Cardiac muscle cell (in vitro differentiated cells and primary cell): Measurements from ENCODE around the gene TSR2. TPM values are rescaled to one million over a fixed set of nuclear protein-coding genes. Genes with fewer than 3 reads are reported as not detected.

Experiments used
- DNase-seq, 2 donors: peaks; one replicate each; pipeline versions ENCODE4 v3.0.0 to v3.0.0-alpha.2; 2010 to 2017; ENCODE audit warnings: low read depth in 1 of 2, low spot score in 1 of 2
- H3K27ac ChIP-seq: fragments of 200-600 bp; sonication (generic); 2 replicates; pipeline ENCODE4 v1.5.1; 2016
- H3K27me3 ChIP-seq: fragments of 200-600 bp; sonication (generic); 2 replicates; pipeline ENCODE4 v1.6.0; 2016; ENCODE audit warnings: control low read depth
- H3K36me3 ChIP-seq: fragments of 200-600 bp; sonication (generic); 2 replicates; pipeline ENCODE4 v1.5.1; 2016; ENCODE audit warnings: control low read depth
- H3K4me1 ChIP-seq: fragments of 200-600 bp; sonication (generic); 2 replicates; pipeline ENCODE4 v1.8.1; 2017; ENCODE audit warnings: low read depth, mild to moderate bottlenecking, mixed run types
- H3K4me3 ChIP-seq: fragments of 200-600 bp; sonication (generic); 2 replicates; pipeline ENCODE4 v1.5.1; 2016; ENCODE audit warnings: mild to moderate bottlenecking
- H3K9me3 ChIP-seq: fragments of 200-600 bp; sonication (generic); 2 replicates; pipeline ENCODE4 v1.5.1; 2017; ENCODE audit warnings: low read depth, mild to moderate bottlenecking, control low read depth
- CTCF ChIP-seq: IDR thresholded peaks from 2 replicates; pipeline ENCODE4 v1.5.1; 2012; ENCODE audit warnings: low read depth, mild to moderate bottlenecking, low read length
- polyA plus RNA-seq: library from polyadenylated mRNA; unstranded; fragments of >200 nt; fragmentation: Nextera tagmentation; extraction: Ambion mirVana; gene quantifications from 2 replicates; pipeline ENCODE4 v1.2.1, GENCODE V29; 2016
- total RNA-seq: library from RNA; depleted of rRNA; stranded (reverse); fragments of >200 nt; gene quantifications from 2 replicates; pipeline ENCODE4 v1.2.3, GENCODE V29; 2016

The TSR2 gene
- total and polyA plus RNA-seq, 2 experiments from 2014 or later: 33.6 to 91.5 TPM

DNA sequence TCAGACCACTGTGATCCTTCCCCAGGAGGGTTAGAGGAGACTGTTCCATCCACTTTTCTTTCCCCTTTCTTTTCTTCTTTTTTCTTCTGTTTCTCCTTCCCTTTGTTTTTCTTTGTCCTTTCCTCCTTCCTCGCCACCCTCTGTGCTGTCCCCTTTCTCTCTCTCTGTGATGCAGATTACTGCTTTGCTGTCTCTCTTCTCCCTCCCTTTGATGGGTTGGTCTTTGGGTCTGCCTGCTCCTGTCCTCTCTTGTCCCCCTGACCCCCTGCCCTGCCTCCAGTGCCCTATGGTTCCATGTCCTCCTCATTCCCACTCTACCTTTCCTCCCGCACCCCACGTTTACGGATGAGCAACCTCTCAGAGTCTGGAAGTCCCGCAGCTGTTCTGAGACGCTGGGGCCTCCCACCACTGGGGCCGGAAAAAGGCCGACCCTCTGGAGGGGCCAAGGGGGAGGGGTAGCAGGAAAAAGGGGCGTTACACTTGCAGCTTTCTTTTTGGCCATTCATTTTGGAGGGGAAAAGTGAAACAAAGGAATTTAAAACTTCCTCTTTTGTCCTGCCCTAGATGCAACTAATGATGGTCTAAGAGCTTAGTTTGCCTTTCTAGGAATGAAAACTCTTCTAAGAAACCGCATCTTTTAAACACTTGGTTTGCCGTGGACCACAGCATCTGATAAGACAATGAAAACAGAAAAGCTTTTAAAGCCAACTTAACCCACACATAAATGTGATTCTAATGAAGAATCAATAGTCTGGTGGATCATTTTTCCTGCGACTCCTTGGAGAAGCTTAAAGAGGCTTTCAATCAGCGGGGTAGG lies 24.5 kb upstream of the TSR2 start:
- Histone ChIP-seq H3K27ac (no peak overlapping the region), H3K36me3 (no peaks in the 10 kb centered on the region), H3K27me3 (no peaks in the 10 kb centered on the region), H3K9me3 (no peaks in the 10 kb centered on the region), H3K4me3 (no peak overlapping the region), H3K4me1 (no peaks in the 10 kb centered on the region)
- TF ChIP-seq CTCF: no peak
- DNase-seq: peak in 1 of 2 donors; percentile 13

DNA sequence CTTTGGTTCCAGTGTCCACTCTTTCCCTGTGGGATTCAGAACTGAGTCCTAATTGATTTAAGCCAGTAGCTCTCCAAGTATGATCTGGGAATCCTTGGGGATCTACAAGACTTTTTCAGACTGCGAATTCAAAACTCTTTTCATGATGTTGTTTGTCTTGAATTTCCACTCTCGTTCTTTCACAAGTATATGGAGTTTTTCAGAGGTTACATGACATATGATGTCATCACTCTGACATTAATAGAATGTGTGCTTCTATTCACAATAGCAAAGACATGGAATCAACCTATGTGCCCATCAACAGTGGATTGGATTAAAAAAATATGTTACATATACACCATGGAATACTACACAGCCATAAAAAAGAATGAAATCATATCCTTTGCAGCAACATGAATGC lies 23.2 kb upstream of the TSR2 start:
- Histone ChIP-seq H3K4me3 (no peak overlapping the region), H3K9me3 (no peaks in the 10 kb centered on the region), H3K27ac (no peak overlapping the region), H3K27me3 (no peaks in the 10 kb centered on the region), H3K36me3 (no peaks in the 10 kb centered on the region), H3K4me1 (no peaks in the 10 kb centered on the region)
- DNase-seq: no peak
- no peak for TF ChIP-seq CTCF

- H3K4me3 ChIP-seq: no peak overlapping the region
- no peaks in the 10 kb centered on the region for H3K27me3 ChIP-seq
- no peak for DNase-seq
- no peaks in the 10 kb centered on the region for H3K4me1 ChIP-seq
- H3K27ac ChIP-seq: no peak overlapping the region
- no peak for TF ChIP-seq CTCF
- H3K9me3 ChIP-seq: no peaks in the 10 kb centered on the region
- H3K36me3 ChIP-seq: no peaks in the 10 kb centered on the region
These were observed 20.5 kb upstream of the TSR2 start for GRCh38 chrX:54419559-54420302.

GRCh38 chrX:54422168-54422567 lies 18.0 kb upstream of the TSR2 start:
- no peak for TF ChIP-seq CTCF
- no peaks in the 10 kb centered on the region for H3K36me3 ChIP-seq
- no peak for DNase-seq
- H3K27ac ChIP-seq: no peak overlapping the region
- no peaks in the 10 kb centered on the region for H3K9me3 ChIP-seq
- no peaks in the 10 kb centered on the region for H3K4me1 ChIP-seq
- no peaks in the 10 kb centered on the region for H3K27me3 ChIP-seq
- H3K4me3 ChIP-seq: no peak overlapping the region

DNA sequence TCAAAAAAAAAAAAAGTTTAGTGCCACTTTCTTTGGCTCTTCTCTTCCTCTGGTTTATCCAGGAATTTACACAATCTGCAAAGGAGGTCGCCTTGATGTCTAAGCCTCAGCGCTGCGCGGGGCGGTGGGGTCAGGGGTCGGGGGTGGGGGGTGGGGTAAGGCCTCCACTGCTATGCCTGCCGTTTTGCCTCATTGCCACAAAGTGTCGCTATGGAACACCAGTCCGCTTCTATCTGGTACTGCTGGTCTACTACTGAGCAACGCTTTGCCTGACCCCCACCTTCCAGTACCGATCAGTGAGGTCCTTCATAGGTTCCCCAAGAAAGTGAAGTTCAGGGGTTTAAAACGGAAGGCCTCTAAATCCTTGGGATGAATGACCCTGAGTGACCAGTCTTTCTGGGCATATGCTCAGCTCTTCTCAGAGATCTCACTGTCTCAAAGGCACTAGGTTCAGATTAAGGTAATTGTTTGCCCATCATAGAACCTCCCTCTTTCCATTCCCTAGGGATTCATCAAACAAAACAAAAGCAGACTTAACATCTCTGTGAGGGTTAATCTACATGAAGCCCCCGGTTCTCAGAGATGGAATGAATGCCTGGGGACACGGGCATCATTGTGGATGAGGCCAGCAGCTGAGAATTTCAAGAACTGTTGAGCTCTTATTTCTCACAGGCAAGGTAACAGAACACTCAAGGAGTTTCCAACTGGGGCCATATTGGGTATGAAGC lies 16.9 kb upstream of the TSR2 start:
- Histone ChIP-seq H3K36me3 (no peaks in the 10 kb centered on the region), H3K9me3 (no peaks in the 10 kb centered on the region), H3K27me3 (no peaks in the 10 kb centered on the region), H3K4me3 (no peak overlapping the region), H3K4me1 (no peaks in the 10 kb centered on the region), H3K27ac (no peak overlapping the region)
- peak; percentile 10 to 15 for DNase-seq
- no peak for TF ChIP-seq CTCF
